ACHN (cell line): Measurements from ENCODE around the gene CWC25.

ENCODE experiments used
- DNase-seq: peaks from one replicate; pipeline ENCODE4 v3.0.0-alpha.2; 2015
- in situ Hi-C: cut with HindIII; loops from 2 replicates; pipeline ENCODE4 v1.10.0; 2017; ENCODE audit warnings: low sequenced_read_pairs, low pct_ligation_motif_present, low pct_unique_long_range_greater_than_20kb

CWC25 gene

GRCh38 chr17:38751144-38751807 lies 73.8 kb downstream of the CWC25 start:
- DNase-seq, result peak; percentile 56
- in situ Hi-C loops, result no loop called here
